ENCODE data around the gene CCBE1.

CCBE1 gene

DNA sequence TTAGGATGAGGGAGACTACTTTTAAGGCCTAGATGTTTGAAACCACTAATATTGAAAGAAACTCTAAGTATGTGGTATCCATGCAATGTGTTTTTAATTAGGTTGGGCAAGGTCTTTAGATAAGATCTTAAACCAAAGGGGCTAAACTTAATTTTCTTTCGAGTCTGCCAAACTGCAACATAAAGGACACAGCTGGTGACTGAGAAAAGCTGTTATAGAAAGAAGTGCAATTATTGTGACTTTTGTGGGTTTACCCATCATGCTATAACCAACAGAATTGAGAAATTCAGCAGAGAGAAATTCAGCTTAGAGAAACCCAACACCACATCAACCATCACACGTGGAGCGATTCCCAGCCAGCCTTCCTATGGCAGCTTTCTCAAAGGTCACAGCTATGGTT, 218.6 kb downstream of the CCBE1 start:
- DNase-seq (ENCODE audit: low read depth): peak; percentile 48
- TF ChIP-seq CTCF (conservative IDR thresholded peaks at IDR 0.05; ENCODE audit: low read depth, low read length): no peak
- no peak overlapping the region for H3K4me3 ChIP-seq (ENCODE audit: low read length)

GRCh38 chr18:59477849-59478248, 219.4 kb downstream of the CCBE1 start:
- TF ChIP-seq CTCF (conservative IDR thresholded peaks at IDR 0.05; ENCODE audit: low read depth, low read length): no peak
- no peak overlapping the region for H3K4me3 ChIP-seq (ENCODE audit: low read length)
- DNase-seq (ENCODE audit: low read depth): no peak

GRCh38 chr18:59470561-59471121, 226.6 kb downstream of the CCBE1 start:
- no peak for DNase-seq (ENCODE audit: low read depth)
- TF ChIP-seq CTCF (conservative IDR thresholded peaks at IDR 0.05; ENCODE audit: low read depth, low read length): no peak
- no peak overlapping the region for H3K4me3 ChIP-seq (ENCODE audit: low read length)

GRCh38 chr18:59469463-59470180, 227.6 kb downstream of the CCBE1 start:
- no peak for TF ChIP-seq CTCF (conservative IDR thresholded peaks at IDR 0.05; ENCODE audit: low read depth, low read length)
- no peak for DNase-seq (ENCODE audit: low read depth)
- no peak overlapping the region for H3K4me3 ChIP-seq (ENCODE audit: low read length)

DNA sequence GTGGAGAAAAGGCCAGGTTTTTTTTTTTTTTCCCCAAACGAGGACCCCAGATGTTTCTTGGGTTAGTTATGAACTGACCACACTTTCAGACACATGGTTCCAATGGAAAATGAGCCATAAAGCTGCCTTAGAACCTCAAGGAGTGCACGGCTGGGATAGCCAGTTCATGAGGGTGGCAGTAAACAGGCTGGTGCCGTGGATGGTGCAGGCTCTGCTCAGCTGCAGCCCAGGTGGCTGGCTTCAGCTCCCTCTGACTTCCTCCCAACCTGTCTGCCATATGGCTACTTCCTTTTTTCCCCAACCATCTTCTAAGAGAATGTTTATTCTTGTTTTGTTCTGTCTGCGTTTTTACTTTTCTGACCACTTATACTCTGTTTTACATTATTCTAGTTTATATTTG, 228.4 kb downstream of the CCBE1 start:
- no peak overlapping the region for H3K4me3 ChIP-seq (ENCODE audit: low read length)
- DNase-seq (ENCODE audit: low read depth): no peak
- no peak for TF ChIP-seq CTCF (conservative IDR thresholded peaks at IDR 0.05; ENCODE audit: low read depth, low read length)

GRCh38 chr18:59467497-59467896, 229.7 kb downstream of the CCBE1 start:
- TF ChIP-seq CTCF (conservative IDR thresholded peaks at IDR 0.05; ENCODE audit: low read depth, low read length): no peak
- DNase-seq (ENCODE audit: low read depth): no peak
- H3K4me3 ChIP-seq (ENCODE audit: low read length): no peak overlapping the region

- no peak for DNase-seq (ENCODE audit: low read depth)
- no peak overlapping the region for H3K4me3 ChIP-seq (ENCODE audit: low read length)
- TF ChIP-seq CTCF (conservative IDR thresholded peaks at IDR 0.05; ENCODE audit: low read depth, low read length): no peak
Measured at GRCh38 chr18:59466980-59467379, 230.2 kb downstream of the CCBE1 start.
